Inflammatory macrophage (primary cell): ENCODE measurements around the gene CDKN2AIPNL.
"Not testable (repeated sequence)": the region's sequence is repeated elsewhere in the genome, so short reads cannot be mapped to it uniquely, and the experiment has no call there.

ENCODE experiments used
- DNase-seq, 2 donors: peaks; one replicate each; pipeline ENCODE4 v3.0.0-alpha.2; 2020 to 2022

Gene CDKN2AIPNL

GRCh38 chr5:134397196-134397595 is 14.5 kb downstream of the CDKN2AIPNL start:
- DNase-seq = no peak

DNA sequence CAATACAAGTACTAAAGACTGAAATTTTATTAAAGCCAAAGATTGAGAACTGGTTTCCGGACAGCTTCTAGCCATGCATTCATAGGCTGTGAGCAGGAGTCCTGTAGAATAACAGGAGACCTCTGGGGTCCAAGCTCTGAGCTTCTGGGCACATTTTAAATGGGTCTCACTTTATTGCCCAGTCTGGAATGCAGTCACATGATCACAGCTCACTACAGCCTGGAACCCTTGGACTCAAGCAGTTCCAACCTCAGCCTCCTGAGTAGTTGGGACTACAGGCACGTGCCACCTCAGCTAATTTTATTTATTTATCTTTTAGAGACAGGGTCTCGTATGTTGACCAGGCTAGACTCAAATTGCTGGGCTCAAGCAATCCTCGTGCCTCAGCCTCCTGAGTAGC is 15.4 kb downstream of the CDKN2AIPNL start:
- no peak for DNase-seq

GRCh38 chr5:134394932-134395331 is 16.7 kb downstream of the CDKN2AIPNL start:
- no peak for DNase-seq

DNA sequence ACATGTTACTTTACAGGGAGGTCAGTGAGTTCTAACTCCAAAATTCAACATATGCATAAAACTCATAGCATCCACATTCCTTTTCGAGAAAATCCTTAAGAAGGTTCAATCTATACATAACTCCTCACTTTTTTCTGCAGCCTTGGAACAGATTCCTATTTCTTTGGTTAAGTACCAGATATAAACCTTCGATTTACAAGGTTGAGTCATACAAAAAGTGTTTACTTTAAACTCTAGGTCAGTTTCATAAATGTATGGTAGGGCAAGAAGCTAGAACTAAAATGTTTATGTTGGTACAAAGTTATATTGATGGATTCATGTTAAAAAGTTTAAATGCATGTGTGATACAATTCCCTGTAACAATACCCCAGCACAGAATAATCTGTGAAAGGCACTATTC is 19.4 kb downstream of the CDKN2AIPNL start:
- no peak for DNase-seq

GRCh38 chr5:134387443-134387842 is 24.2 kb downstream of the CDKN2AIPNL start:
- DNase-seq = no peak

GRCh38 chr5:134383980-134384697 is 27.5 kb downstream of the CDKN2AIPNL start:
- DNase-seq = no peak

- DNase-seq = not testable (repeated sequence)
Observed at GRCh38 chr5:134382204-134382603, 29.5 kb downstream of the CDKN2AIPNL start.

DNA sequence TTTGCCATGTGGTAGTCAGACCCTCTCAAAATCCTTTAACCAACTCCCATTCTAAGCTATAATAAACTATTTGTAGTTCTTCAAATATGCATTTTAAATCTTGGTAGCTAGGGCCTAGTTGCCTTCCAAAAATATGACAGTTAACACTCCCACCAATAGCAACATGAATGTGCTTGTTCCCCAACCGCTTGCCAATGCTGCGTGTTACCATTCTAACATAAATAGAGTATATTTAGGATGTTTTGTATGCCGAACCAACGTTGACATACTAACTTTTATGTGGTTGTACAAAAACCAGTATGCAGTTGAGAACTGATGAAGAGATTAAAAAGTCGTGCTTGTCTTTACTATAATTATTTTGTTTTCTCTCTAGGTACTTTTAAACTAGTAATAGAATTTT is 31.3 kb downstream of the CDKN2AIPNL start:
- no peak for DNase-seq

DNA sequence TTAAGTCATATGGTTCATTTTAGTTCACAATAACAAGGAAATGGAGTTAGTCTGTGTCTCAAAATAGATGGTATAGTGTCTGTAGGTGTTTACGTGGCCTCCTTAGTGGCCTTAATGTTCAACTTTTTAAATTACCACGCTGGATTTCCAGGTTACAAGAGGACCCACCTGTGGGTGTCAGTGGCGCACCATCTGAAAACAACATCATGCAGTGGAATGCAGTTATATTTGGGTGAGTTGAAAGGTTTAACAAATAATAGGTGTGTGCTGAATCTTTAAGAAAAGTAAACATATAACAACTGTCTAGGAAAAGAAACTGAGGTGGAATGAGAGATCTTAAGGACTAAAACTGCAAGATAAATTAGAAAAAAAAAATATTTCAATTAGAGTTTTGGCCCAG is 37.4 kb downstream of the CDKN2AIPNL start:
- no peak for DNase-seq

GRCh38 chr5:134373633-134374032 is 38.0 kb downstream of the CDKN2AIPNL start:
- not testable (repeated sequence) for DNase-seq

GRCh38 chr5:134371834-134372340 is 39.8 kb downstream of the CDKN2AIPNL start:
- peak; percentile 33 to 37 for DNase-seq

DNA sequence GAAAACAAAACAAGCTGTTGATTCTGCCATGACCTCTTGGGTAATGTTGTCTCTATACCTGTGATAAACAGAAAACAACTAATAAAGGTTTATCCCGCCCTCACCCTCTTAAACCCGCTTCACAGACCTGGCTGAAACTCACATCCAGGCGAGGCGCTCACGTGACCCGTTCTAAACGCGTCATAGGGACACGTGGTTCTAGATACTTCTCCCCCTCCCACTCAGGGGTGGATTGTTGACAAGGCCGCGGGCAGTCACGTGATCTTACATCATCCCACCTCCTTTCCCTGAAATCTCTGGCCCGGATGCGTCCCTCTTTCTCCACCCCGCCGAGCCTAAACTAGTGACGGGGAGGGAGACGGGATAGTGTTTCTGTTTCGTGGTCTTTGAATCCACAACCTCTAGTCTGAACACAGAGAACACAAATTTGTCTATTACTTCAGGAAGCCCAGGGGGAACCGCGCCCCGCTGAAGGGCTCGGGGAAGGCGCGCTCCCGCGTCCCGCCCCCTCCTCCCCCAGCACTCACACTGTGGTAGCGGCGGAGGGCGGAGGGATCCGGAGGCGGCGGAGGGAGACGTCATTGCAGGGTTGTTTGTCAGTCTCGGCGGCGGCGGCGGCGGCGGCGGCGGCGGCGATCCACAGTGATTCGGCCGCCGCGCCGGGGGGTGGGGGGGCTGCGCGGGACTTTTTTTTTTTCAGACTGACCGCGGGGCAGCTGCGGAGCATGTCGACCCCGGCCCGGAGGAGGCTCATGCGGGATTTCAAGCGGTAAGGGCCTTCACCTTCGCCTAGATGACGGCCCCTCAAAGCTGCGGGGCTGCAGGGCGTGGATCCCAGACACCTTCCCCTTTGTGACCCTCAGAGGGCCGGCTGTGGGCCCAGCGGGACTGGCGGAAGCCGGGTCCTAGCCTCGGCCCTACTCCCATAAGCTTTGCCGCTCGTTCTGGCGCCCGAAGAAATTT is 40.5 kb downstream of the CDKN2AIPNL start, which contains the start of gene UBE2B:
TSS of gene UBE2B (plus strand) at position 699 of the 963 bp plus-strand sequence. CDS start at position 726, 27 bp downstream.
- peak; percentile 99 for DNase-seq

DNA sequence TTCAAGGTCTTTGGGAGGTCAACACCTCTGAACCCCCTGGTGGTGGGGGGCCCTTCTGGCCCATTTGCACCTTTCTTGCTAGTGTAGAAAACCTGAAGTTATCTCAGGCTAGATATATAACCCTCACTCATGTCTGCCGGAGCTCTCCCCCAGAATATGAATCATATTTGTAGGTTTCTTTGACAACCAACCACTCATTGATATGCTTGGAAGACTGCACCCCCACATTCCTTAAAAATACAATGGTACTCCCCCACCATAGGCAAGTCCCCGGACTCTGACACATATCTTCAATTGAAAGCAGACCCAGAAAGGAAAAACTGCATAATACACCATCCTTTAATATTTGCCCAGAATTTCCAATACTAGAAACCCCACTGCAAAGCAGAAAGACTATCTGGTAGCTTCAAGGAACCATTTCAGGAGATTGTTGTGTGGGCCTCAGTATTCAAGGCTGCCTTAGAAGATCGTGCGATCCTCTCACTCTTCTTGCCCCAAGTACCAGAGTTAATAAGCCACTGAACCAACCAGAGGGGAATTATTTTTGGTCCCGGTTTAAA is 41.3 kb downstream of the CDKN2AIPNL start:
- no peak for DNase-seq

- no peak for DNase-seq
Observed at GRCh38 chr5:134365604-134366003, 46.1 kb downstream of the CDKN2AIPNL start.

DNA sequence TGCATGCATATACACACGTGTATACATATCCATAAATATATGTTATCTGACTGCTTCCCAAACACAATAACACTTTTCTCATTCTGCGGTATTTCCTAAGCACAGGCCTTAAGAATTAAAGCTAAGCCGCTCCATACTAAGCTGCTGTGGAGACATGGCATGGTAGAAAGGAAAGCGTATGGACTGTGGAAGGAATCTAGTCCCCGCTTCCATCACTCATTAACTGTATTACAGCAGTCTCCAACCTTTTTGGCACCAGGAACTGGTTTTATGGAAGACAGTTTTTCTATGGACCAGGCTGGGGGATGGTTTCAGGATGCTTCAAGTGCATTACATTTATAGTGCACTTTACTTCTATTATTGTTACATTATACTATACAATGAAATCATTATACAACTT is 56.0 kb downstream of the CDKN2AIPNL start:
- DNase-seq = no peak
